IMR-90 (cell line): ENCODE data around the gene MEGF6.

Experiments
- CEBPB ChIP-seq: IDR thresholded peaks from 2 replicates; pipeline ENCODE4 v1.6.1; 2012; ENCODE audit warnings: low read depth, low read length, improper control_type of control experiment
- CTCF ChIP-seq: conservative IDR thresholded peaks from 2 replicates; pipeline ENCODE4 v1.5.1; 2012; ENCODE audit warnings: mild to moderate bottlenecking, low read depth, low read length, improper control_type of control experiment
- FOS ChIP-seq: fragments of 150-350 bp; IDR thresholded peaks from 2 replicates; pipeline ENCODE4 v1.6.1; 2016; ENCODE audit warnings: low read depth, low read length
- MAZ ChIP-seq: IDR thresholded peaks from 2 replicates; pipeline ENCODE4 v1.6.1; 2012; ENCODE audit warnings: low read depth, mild to moderate bottlenecking, low read length, improper control_type of control experiment, moderate library complexity, borderline replicate concordance
- MXI1 ChIP-seq: IDR thresholded peaks from 2 replicates; pipeline ENCODE4 v1.6.1; 2012; ENCODE audit warnings: low read depth, mild to moderate bottlenecking, low read length, moderate library complexity, borderline replicate concordance
- RAD21 ChIP-seq: IDR thresholded peaks from 2 replicates; pipeline ENCODE4 v1.6.1; 2012; ENCODE audit warnings: low read length, improper control_type of control experiment
- RCOR1 ChIP-seq: IDR thresholded peaks from 2 replicates; pipeline ENCODE4 v1.6.1; 2012; ENCODE audit warnings: mild to moderate bottlenecking, low read length, improper control_type of control experiment; ENCODE audit not compliant: insufficient replicate concordance
- SMC3 ChIP-seq: fragments of 150-350 bp; IDR thresholded peaks from 2 replicates; pipeline ENCODE4 v1.6.1; 2016; ENCODE audit warnings: low read depth, mild to moderate bottlenecking, antibody characterized with exemption, low read length, moderate library complexity
- USF2 ChIP-seq: fragments of 150-350 bp; IDR thresholded peaks from 2 replicates; pipeline ENCODE4 v1.6.1; 2017; ENCODE audit warnings: mild to moderate bottlenecking, antibody characterized with exemption, low read length, low read depth
- TF ChIP-seq, protein P1 (sequence below): fragments of 150-350 bp; IDR thresholded peaks from 2 replicates; pipeline ENCODE4 v1.6.1; 2016; ENCODE audit warnings: low read depth, mild to moderate bottlenecking, low read length, moderate library complexity, borderline replicate concordance

- TF ChIP-seq CTCF (no peak), RAD21 (no peak), RCOR1 (no peak), CEBPB (no peak), SMC3 (no peak), FOS (no peak), MAZ (no peak), MXI1 (no peak), USF2 (no peak)
- TF ChIP-seq, protein P1, sequence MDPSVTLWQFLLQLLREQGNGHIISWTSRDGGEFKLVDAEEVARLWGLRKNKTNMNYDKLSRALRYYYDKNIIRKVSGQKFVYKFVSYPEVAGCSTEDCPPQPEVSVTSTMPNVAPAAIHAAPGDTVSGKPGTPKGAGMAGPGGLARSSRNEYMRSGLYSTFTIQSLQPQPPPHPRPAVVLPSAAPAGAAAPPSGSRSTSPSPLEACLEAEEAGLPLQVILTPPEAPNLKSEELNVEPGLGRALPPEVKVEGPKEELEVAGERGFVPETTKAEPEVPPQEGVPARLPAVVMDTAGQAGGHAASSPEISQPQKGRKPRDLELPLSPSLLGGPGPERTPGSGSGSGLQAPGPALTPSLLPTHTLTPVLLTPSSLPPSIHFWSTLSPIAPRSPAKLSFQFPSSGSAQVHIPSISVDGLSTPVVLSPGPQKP: no peak
These were observed 15.4 kb downstream of the MEGF6 start for GRCh38 chr1:3595949-3596348.
